ENCODE results near the gene UBC. TPM values are rescaled to one million over a fixed set of nuclear protein-coding genes. Genes with fewer than 3 reads are reported as not detected.

Gene UBC
- total RNA-seq, 1 experiment from 2014 or later = 1,259 TPM

DNA sequence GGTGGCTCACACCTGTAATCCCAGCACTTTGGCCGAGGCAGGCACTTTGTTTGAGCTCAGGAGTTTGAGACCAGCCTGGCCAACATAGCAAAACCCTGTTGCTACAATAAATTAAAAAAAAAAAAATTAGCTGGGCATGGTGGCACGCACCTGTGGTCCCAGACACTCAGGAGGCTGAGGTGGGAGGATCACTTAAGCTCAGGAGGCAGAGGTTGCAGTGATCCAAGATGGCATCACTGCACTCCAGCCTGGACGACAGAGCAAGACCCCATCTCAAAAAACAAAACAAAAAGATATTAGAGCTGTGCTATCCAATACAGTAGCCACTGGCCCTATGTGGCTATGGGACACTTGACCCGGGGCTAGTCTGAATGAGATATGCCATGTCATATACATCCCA, 43.9 kb downstream of the UBC start:
- Histone ChIP-seq H3K9me3 (ENCODE audit: control insufficient read depth in 1 of 2, insufficient read depth in 1 of 2, low read depth in 1 of 2, low read length in 2 of 2) (no peaks in the 10 kb centered on the region), H3K27me3 (ENCODE audit: insufficient read depth, low read length) (no peaks in the 10 kb centered on the region), H3K36me3 (ENCODE audit: control insufficient read depth in 1 of 2, insufficient read depth in 2 of 2, low read length in 2 of 2) (no peaks in the 10 kb centered on the region), H4K20me1 (ENCODE audit: insufficient read depth) (no peaks in the 10 kb centered on the region), H3K9ac (ENCODE audit: low read length) (no peak overlapping the region), H3K27ac (ENCODE audit: low read depth, low read length) (no peak overlapping the region), H2AFZ (ENCODE audit: low read depth, low read length, poor library complexity, severe bottlenecking) (no peak overlapping the region), H3K4me1 (ENCODE audit: control insufficient read depth in 1 of 2, insufficient read depth in 2 of 2, low read length in 2 of 2) (peaks cover 2 to 22% of the 10 kb centered on the region in 2 experiments; a peak in 2 of 4 replicates), H3K9me2 (ENCODE audit: insufficient read depth) (no peaks in the 10 kb centered on the region), H3K4me3 (replicated peaks in 1 of 2; ENCODE audit: low read depth in 1 of 2, low read length in 2 of 2) (no peak overlapping the region), H3K4me2 (ENCODE audit: low read length) (no peak overlapping the region), H3K79me2 (ENCODE audit: insufficient read depth, low read length) (no peaks in the 10 kb centered on the region)
- CTCF ChIA-PET = no interaction called here
- intact Hi-C loops (cut with micrococcal nuclease) = no loop called here
- DNase-seq (ENCODE audit: low read depth, low spot score) (no peak), ATAC-seq (no peak)
- no TSS peak for BruUV-seq (replicated peaks)
- POLR2A ChIA-PET = interaction anchor here (0.7 kb wide), 1 partner anchor 44 kb away, joined by 3 read pairs; the partner anchor contains the start of gene UBC
- RAD21 ChIA-PET (ENCODE audit: low non-redundant PET in 1 of 2, low total read pairs in 2 of 2, uncharacterized antibody in 2 of 2, unreplicated experiment in 2 of 2) = no interaction called here
- TF ChIP-seq, protein P1, sequence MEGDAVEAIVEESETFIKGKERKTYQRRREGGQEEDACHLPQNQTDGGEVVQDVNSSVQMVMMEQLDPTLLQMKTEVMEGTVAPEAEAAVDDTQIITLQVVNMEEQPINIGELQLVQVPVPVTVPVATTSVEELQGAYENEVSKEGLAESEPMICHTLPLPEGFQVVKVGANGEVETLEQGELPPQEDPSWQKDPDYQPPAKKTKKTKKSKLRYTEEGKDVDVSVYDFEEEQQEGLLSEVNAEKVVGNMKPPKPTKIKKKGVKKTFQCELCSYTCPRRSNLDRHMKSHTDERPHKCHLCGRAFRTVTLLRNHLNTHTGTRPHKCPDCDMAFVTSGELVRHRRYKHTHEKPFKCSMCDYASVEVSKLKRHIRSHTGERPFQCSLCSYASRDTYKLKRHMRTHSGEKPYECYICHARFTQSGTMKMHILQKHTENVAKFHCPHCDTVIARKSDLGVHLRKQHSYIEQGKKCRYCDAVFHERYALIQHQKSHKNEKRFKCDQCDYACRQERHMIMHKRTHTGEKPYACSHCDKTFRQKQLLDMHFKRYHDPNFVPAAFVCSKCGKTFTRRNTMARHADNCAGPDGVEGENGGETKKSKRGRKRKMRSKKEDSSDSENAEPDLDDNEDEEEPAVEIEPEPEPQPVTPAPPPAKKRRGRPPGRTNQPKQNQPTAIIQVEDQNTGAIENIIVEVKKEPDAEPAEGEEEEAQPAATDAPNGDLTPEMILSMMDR (IDR thresholded peaks at IDR 0.05 in 2 of 3, conservative IDR thresholded peaks at IDR 0.05 in 1 of 3; ENCODE audit: borderline replicate concordance in 1 of 3, insufficient read depth in 1 of 3, low read depth in 2 of 3, low read length in 2 of 3) = no peak
- TF ChIP-seq CBX3 (IDR thresholded peaks at IDR 0.05; ENCODE audit: low read depth) (no peak), ZFX (IDR thresholded peaks at IDR 0.05) (no peak), EGR1 (IDR thresholded peaks at IDR 0.05; ENCODE audit: low read depth) (no peak), EZH2phosphoT487 (IDR thresholded peaks at IDR 0.05; ENCODE audit: borderline replicate concordance) (no peak), CEBPB (IDR thresholded peaks at IDR 0.05; ENCODE audit: low read depth) (no peak), SIN3A (IDR thresholded peaks at IDR 0.05; ENCODE audit: low read depth) (no peak), SRF (IDR thresholded peaks at IDR 0.05; ENCODE audit: low read depth) (no peak), TCF7L2 (IDR thresholded peaks at IDR 0.05; ENCODE audit: borderline replicate concordance, extremely low read depth, insufficient read depth, insufficient read length) (no peak), EZH2 (IDR thresholded peaks at IDR 0.05) (no peak), ZNF274 (IDR thresholded peaks at IDR 0.05; ENCODE audit: low read depth, low read length) (no peak), SP1 (IDR thresholded peaks at IDR 0.05; ENCODE audit: low read depth) (no peak), FOSL1 (IDR thresholded peaks at IDR 0.05; ENCODE audit: low read depth) (no peak), YY1 (IDR thresholded peaks at IDR 0.05; ENCODE audit: extremely low read depth, insufficient replicate concordance, low read depth, low read length) (no peak), RAD21 (IDR thresholded peaks at IDR 0.05; ENCODE audit: low read depth) (no peak), ELF1 (IDR thresholded peaks at IDR 0.05; ENCODE audit: borderline replicate concordance, low read depth) (no peak)
- TF ChIP-seq, protein P2, sequence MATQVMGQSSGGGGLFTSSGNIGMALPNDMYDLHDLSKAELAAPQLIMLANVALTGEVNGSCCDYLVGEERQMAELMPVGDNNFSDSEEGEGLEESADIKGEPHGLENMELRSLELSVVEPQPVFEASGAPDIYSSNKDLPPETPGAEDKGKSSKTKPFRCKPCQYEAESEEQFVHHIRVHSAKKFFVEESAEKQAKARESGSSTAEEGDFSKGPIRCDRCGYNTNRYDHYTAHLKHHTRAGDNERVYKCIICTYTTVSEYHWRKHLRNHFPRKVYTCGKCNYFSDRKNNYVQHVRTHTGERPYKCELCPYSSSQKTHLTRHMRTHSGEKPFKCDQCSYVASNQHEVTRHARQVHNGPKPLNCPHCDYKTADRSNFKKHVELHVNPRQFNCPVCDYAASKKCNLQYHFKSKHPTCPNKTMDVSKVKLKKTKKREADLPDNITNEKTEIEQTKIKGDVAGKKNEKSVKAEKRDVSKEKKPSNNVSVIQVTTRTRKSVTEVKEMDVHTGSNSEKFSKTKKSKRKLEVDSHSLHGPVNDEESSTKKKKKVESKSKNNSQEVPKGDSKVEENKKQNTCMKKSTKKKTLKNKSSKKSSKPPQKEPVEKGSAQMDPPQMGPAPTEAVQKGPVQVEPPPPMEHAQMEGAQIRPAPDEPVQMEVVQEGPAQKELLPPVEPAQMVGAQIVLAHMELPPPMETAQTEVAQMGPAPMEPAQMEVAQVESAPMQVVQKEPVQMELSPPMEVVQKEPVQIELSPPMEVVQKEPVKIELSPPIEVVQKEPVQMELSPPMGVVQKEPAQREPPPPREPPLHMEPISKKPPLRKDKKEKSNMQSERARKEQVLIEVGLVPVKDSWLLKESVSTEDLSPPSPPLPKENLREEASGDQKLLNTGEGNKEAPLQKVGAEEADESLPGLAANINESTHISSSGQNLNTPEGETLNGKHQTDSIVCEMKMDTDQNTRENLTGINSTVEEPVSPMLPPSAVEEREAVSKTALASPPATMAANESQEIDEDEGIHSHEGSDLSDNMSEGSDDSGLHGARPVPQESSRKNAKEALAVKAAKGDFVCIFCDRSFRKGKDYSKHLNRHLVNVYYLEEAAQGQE (IDR thresholded peaks at IDR 0.05; ENCODE audit: low read depth) = no peak
- TF ChIP-seq, protein P3, sequence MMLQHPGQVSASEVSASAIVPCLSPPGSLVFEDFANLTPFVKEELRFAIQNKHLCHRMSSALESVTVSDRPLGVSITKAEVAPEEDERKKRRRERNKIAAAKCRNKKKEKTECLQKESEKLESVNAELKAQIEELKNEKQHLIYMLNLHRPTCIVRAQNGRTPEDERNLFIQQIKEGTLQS (IDR thresholded peaks at IDR 0.05) = no peak
- TF ChIP-seq, protein P4, sequence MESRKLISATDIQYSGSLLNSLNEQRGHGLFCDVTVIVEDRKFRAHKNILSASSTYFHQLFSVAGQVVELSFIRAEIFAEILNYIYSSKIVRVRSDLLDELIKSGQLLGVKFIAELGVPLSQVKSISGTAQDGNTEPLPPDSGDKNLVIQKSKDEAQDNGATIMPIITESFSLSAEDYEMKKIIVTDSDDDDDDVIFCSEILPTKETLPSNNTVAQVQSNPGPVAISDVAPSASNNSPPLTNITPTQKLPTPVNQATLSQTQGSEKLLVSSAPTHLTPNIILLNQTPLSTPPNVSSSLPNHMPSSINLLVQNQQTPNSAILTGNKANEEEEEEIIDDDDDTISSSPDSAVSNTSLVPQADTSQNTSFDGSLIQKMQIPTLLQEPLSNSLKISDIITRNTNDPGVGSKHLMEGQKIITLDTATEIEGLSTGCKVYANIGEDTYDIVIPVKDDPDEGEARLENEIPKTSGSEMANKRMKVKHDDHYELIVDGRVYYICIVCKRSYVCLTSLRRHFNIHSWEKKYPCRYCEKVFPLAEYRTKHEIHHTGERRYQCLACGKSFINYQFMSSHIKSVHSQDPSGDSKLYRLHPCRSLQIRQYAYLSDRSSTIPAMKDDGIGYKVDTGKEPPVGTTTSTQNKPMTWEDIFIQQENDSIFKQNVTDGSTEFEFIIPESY (IDR thresholded peaks at IDR 0.05; ENCODE audit: extremely low read depth, insufficient replicate concordance, low read length) = no peak
- TF ChIP-seq, protein P5, sequence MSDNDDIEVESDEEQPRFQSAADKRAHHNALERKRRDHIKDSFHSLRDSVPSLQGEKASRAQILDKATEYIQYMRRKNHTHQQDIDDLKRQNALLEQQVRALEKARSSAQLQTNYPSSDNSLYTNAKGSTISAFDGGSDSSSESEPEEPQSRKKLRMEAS (IDR thresholded peaks at IDR 0.05) = no peak
